H9 (cell line): ENCODE data around the gene LXN. TPM values are rescaled to one million over a fixed set of nuclear protein-coding genes. Genes with fewer than 3 reads are reported as not detected.

Experiments
- DNase-seq: peaks from one replicate; pipeline ENCODE4 v3.0.0-alpha.2; 2017
- H2AFZ ChIP-seq: one replicate; pipeline ENCODE4 v1.6.1; 2013; ENCODE audit warnings: mild to moderate bottlenecking, low read length, control low read depth, moderate library complexity
- H2AK5ac ChIP-seq: 2 replicates; pipeline ENCODE4 v1.6.1; 2013; ENCODE audit warnings: low read length, control low read depth, mixed read lengths; ENCODE audit not compliant: insufficient read length
- H2BK120ac ChIP-seq: one replicate; pipeline ENCODE4 v1.6.1; 2013; ENCODE audit warnings: low read depth, mild to moderate bottlenecking, low read length, control low read depth, inconsistent platforms; ENCODE audit not compliant: poor library complexity, severe bottlenecking
- H2BK12ac ChIP-seq: 2 replicates; pipeline ENCODE4 v1.6.1; 2013; ENCODE audit warnings: low read length, control low read depth, mixed read lengths, low read depth; ENCODE audit not compliant: insufficient read length
- H2BK15ac ChIP-seq: 2 replicates; pipeline ENCODE4 v1.6.1; 2013; ENCODE audit warnings: low read depth, low read length, control low read depth
- H2BK20ac ChIP-seq: one replicate; pipeline ENCODE4 v1.6.1; 2013; ENCODE audit warnings: low read depth, mild to moderate bottlenecking, low read length, control low read depth, inconsistent platforms; ENCODE audit not compliant: poor library complexity, severe bottlenecking
- H2BK5ac ChIP-seq: 2 replicates; pipeline ENCODE4 v1.6.1; 2013; ENCODE audit warnings: low read length, control low read depth, mixed read lengths; ENCODE audit not compliant: insufficient read length
- H3K14ac ChIP-seq: 2 replicates; pipeline ENCODE4 v1.6.1; 2013; ENCODE audit warnings: low read length, control low read depth; ENCODE audit not compliant: insufficient read depth
- H3K18ac ChIP-seq: 2 replicates; pipeline ENCODE4 v1.6.1; 2013; ENCODE audit warnings: low read depth, mild to moderate bottlenecking, mixed read lengths, low read length, control low read depth; ENCODE audit not compliant: insufficient read length
- H3K23ac ChIP-seq: 2 replicates; pipeline ENCODE4 v1.6.1; 2013; ENCODE audit warnings: low read length, control low read depth, mixed read lengths, low read depth; ENCODE audit not compliant: insufficient read length
- H3K23me2 ChIP-seq: 2 replicates; pipeline ENCODE4 v1.6.1; 2013; ENCODE audit warnings: low read depth, mild to moderate bottlenecking, mixed read lengths, low read length, control low read depth; ENCODE audit not compliant: insufficient read length, poor library complexity, severe bottlenecking
- H3K27ac ChIP-seq: 2 replicates; pipeline ENCODE4 v1.5.1; 2013; ENCODE audit warnings: low read length, control low read depth, mixed read lengths, low read depth; ENCODE audit not compliant: insufficient read length
- H3K27me3 ChIP-seq: 2 replicates; pipeline ENCODE4 v1.6.1; 2013; ENCODE audit warnings: low read length, control low read depth, inconsistent platforms; ENCODE audit not compliant: insufficient read depth
- H3K4ac ChIP-seq: 2 replicates; pipeline ENCODE4 v1.6.1; 2013; ENCODE audit warnings: low read depth, mild to moderate bottlenecking, control low read depth, inconsistent platforms, low read length, moderate library complexity
- H3K4me1 ChIP-seq: 2 replicates; pipeline ENCODE4 v1.6.1; 2013; ENCODE audit warnings: low read length, control low read depth, inconsistent platforms; ENCODE audit not compliant: insufficient read depth
- H3K4me2 ChIP-seq: 2 replicates; pipeline ENCODE4 v1.6.1; 2013; ENCODE audit warnings: low read length, control low read depth, mixed read lengths; ENCODE audit not compliant: insufficient read length, insufficient read depth
- H3K56ac ChIP-seq: 2 replicates; pipeline ENCODE4 v1.6.1; 2013; ENCODE audit warnings: low read depth, mild to moderate bottlenecking, mixed read lengths, low read length, control low read depth; ENCODE audit not compliant: insufficient read length
- H3K79me1 ChIP-seq: 2 replicates; pipeline ENCODE4 v1.6.1; 2013; ENCODE audit warnings: low read depth, mild to moderate bottlenecking, moderate library complexity, low read length, control low read depth, inconsistent platforms; ENCODE audit not compliant: insufficient read depth, poor library complexity, severe bottlenecking
- H3K79me2 ChIP-seq: 2 replicates; pipeline ENCODE4 v1.6.1; 2013; ENCODE audit warnings: low read length, control low read depth, inconsistent platforms; ENCODE audit not compliant: insufficient read depth
- H3K9ac ChIP-seq: 2 replicates; pipeline ENCODE4 v1.6.1; 2013; ENCODE audit warnings: low read length, control low read depth, mixed read lengths; ENCODE audit not compliant: insufficient read length; ENCODE audit errors: extremely low read depth
- H3K9me3 ChIP-seq: one replicate; pipeline ENCODE4 v1.6.1; 2013; ENCODE audit warnings: low read depth, low read length, inconsistent platforms; ENCODE audit not compliant: control insufficient read depth
- H3T11ph ChIP-seq: one replicate; pipeline ENCODE4 v1.6.1; 2013; ENCODE audit warnings: mild to moderate bottlenecking, low read length, control low read depth, inconsistent platforms
- H4K20me1 ChIP-seq: one replicate; pipeline ENCODE4 v1.6.1; 2013; ENCODE audit not compliant: control insufficient read depth, insufficient read length, insufficient read depth
- H4K5ac ChIP-seq: 2 replicates; pipeline ENCODE4 v1.6.1; 2013; ENCODE audit warnings: low read depth, mild to moderate bottlenecking, mixed read lengths, low read length, control low read depth; ENCODE audit not compliant: insufficient read length
- H4K8ac ChIP-seq: replicated peaks from 2 replicates; pipeline ENCODE4 v1.6.1; 2013; ENCODE audit warnings: low read length, control low read depth, mixed read lengths, low read depth; ENCODE audit not compliant: insufficient read length
- H4K91ac ChIP-seq: 2 replicates; pipeline ENCODE4 v1.6.1; 2013; ENCODE audit warnings: low read depth, mild to moderate bottlenecking, moderate library complexity, mixed read lengths, low read length, control low read depth; ENCODE audit not compliant: insufficient read length
- H3K27ac Mint-ChIP-seq, 3 experiments: 2 replicates in 2 of 3; 3 replicates in 1 of 3; pipeline ENCODE4 v1.8.0; 2020 to 2021; ENCODE audit warnings: mixed read lengths in 3 of 3, mild to moderate bottlenecking in 1 of 3, moderate library complexity in 1 of 3
- H3K27me3 Mint-ChIP-seq: 2 replicates; pipeline ENCODE4 v1.8.0; 2021; ENCODE audit warnings: low read depth, mild to moderate bottlenecking, moderate library complexity, mixed read lengths
- H3K36me3 Mint-ChIP-seq, 3 experiments: 2 replicates in 2 of 3; 3 replicates in 1 of 3; pipeline ENCODE4 v1.8.0; 2020 to 2021; ENCODE audit warnings: low read depth in 3 of 3, mixed read lengths in 3 of 3; ENCODE audit not compliant: insufficient read depth in 1 of 3
- H3K4me1 Mint-ChIP-seq, 2 experiments: 2 replicates each; pipeline ENCODE4 v1.8.0; 2020; ENCODE audit warnings: mixed read lengths in 2 of 2
- H3K4me3 Mint-ChIP-seq, 2 experiments: 2 replicates in 1 of 2; 3 replicates in 1 of 2; pipeline ENCODE4 v1.8.0; 2020 to 2021; ENCODE audit warnings: mild to moderate bottlenecking in 2 of 2, mixed read lengths in 2 of 2, moderate library complexity in 1 of 2
- H3K9me3 Mint-ChIP-seq, 2 experiments: 2 replicates in 1 of 2; 3 replicates in 1 of 2; pipeline ENCODE4 v1.8.0; 2020; ENCODE audit warnings: mild to moderate bottlenecking in 2 of 2, mixed read lengths in 2 of 2, moderate library complexity in 1 of 2
- CTCF ChIP-seq: fragments of 200-600 bp; sonication (generic); conservative IDR thresholded peaks from 3 replicates; pipeline ENCODE4 v1.8.0; 2021; ENCODE audit warnings: antibody characterized with exemption, mild to moderate bottlenecking
- WGBS: extraction: QIAGEN DNeasy Blood & Tissue Kit; methylation state at CpG from one replicate; pipeline ENCODE4 v1.1.7; 2013; ENCODE audit warnings: missing lambda C conversion rate, low lambda C conversion rate, mixed read lengths; ENCODE audit not compliant: insufficient read length; ENCODE audit errors: extremely low coverage; 5-methylcytosine and 5-hydroxymethylcytosine counted together
- total RNA-seq: library from RNA; stranded (reverse); gene quantifications from 2 replicates; pipeline ENCODE4 v1.2.1, GENCODE V29; 2021

The LXN gene
- total RNA-seq, 1 experiment from 2014 or later = 6.7 TPM

- H4K5ac ChIP-seq = no peak overlapping the region
- TF ChIP-seq CTCF = no peak
- no peaks in the 10 kb centered on the region for H3K27me3 ChIP-seq
- no peak overlapping the region for H2BK20ac ChIP-seq
- no peak overlapping the region for H2AFZ ChIP-seq
- no peak overlapping the region for H2BK12ac ChIP-seq
- H3K23ac ChIP-seq = no peak overlapping the region
- no peak overlapping the region; a peak in 1 of 7 replicates for H3K27ac Mint-ChIP-seq
- H3K14ac ChIP-seq = no peak overlapping the region
- no peak overlapping the region for H4K91ac ChIP-seq
- H3K23me2 ChIP-seq = no peaks in the 10 kb centered on the region
- H3K27ac ChIP-seq = no peak overlapping the region
- H3K4ac ChIP-seq = no peak overlapping the region
- no peaks in the 10 kb centered on the region for H3K79me1 ChIP-seq
- no peaks in the 10 kb centered on the region for H3K79me2 ChIP-seq
- no peak overlapping the region for H3K4me2 ChIP-seq
- peaks cover 0 to 2% (median 2%) of the 10 kb centered on the region in 3 experiments; a peak in 1 of 7 replicates for H3K36me3 Mint-ChIP-seq
- H3K4me3 Mint-ChIP-seq = no peak overlapping the region
- no CpG with 5 or more reads among the region's 4 CpGs for WGBS
- no peak overlapping the region for H3T11ph ChIP-seq
- H3K9me3 ChIP-seq = no peaks in the 10 kb centered on the region
- no peak overlapping the region for H2BK120ac ChIP-seq
- no peak overlapping the region for H4K8ac ChIP-seq
- H4K20me1 ChIP-seq = no peaks in the 10 kb centered on the region
- no peaks in the 10 kb centered on the region for H3K27me3 Mint-ChIP-seq
- H3K9me3 Mint-ChIP-seq = no peaks in the 10 kb centered on the region
- no peak overlapping the region for H3K56ac ChIP-seq
- no peaks in the 10 kb centered on the region for H3K4me1 ChIP-seq
- no peak overlapping the region for H3K18ac ChIP-seq
- no peak overlapping the region for H2BK5ac ChIP-seq
- no peaks in the 10 kb centered on the region for H3K4me1 Mint-ChIP-seq
- no peak overlapping the region for H2BK15ac ChIP-seq
- H3K9ac ChIP-seq = no peak overlapping the region
- H2AK5ac ChIP-seq = no peak overlapping the region
- DNase-seq = no peak
Observed at GRCh38 chr3:158701420-158702065, 29.1 kb upstream of the LXN start.
